ENCODE measurements around the gene DOCK4.

DOCK4 gene

DNA sequence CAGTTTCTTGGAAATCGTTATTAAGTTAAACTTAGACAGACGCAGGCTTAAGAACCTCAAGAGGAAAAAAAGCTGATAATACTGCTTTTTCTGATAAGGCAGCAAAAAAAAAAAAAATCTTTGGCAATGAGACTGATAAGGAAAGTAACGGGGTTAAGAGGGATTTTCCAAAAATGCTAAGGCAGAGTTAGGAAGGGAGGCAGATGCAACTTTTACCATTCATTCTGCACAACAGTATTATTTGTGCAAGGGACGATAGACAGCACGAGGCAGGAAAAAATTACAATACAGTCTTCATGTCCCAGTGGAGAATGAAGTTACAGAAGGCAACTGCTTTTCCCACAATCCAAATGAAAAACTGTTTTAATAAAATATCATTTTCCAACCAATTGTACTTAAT, 194.0 kb downstream of the DOCK4 start:
- DNase-seq (ENCODE audit: low read depth in 3 of 3), result no peak

DNA sequence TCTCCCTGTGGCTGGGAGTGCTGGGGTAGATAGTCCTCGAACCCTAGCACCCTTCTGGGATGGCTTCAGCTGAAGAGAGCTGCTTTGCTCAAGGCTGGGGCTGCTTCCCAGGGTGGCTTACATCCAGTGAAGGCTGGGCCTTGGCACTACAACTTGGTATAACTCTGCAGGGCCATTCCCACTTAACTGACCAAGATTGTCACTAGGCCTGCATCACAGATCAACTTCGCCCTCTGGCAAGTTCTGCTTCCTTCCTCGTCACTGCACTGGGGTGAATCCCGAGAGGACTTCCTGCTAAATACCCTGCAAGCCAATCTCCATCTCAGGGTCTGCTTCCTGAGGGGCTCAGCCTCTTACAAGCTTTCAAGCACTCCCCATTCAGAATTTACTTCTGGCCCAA, 195.2 kb downstream of the DOCK4 start:
- DNase-seq (ENCODE audit: low read depth in 3 of 3), result no peak

DNA sequence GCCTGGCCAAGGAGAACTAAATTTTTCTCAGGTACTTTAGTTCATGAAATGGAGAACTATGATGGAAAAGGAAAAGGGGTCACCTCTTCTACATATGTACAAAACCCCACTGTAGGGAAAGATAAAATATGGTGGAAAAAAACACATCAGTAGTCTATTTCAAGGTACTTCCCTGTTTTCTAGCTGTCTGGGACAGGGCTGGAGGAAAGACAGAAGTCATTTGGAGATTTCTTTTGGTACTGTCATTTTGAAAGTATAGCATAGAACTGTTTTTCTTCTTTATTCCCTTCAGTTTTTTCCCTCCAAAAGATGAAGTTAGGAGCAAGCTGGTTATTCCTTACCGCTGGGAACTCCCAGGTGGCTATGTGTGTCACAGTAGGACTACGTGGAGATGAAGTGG, 196.1 kb downstream of the DOCK4 start:
- DNase-seq (ENCODE audit: low read depth in 3 of 3), result no peak

DNA sequence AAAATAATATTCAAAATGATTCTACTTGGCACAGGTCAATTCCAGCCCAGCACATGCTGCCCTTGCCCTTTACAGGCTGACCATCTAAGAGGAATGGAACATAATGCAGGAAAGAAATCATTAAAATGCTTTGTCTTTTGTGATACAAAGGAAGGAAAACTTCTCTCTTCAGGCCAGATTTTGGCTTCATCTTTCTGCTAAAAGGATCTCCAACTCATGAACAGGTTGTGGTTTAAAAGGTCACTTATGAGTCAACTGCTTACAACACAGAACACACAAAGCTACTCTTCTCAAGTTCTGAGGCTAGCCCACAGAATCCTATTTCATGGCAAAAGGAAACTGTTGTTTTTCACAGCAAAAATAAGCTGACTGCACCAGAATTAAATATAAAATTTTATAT, 197.1 kb downstream of the DOCK4 start:
- no peak for DNase-seq (ENCODE audit: low read depth in 3 of 3)

DNA sequence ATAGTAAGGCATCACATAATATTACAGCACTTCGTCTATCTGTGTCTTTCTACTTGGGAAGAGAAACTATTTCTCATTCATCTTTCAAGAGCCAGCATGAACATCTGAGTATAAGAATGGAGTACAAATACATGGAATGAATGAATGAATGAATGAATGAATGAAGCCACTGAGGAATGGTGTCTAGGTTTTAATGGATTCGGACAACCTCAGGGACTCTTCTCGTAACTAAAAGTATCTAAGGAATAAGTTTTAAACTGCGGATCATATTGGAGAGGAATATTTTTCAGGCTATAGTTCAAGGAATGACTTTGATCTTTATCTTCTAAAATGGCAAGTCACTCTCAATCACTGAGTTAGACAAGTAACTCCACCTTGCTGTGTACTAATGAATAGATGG, 199.0 kb downstream of the DOCK4 start:
- DNase-seq (ENCODE audit: low read depth in 3 of 3), result no peak

DNA sequence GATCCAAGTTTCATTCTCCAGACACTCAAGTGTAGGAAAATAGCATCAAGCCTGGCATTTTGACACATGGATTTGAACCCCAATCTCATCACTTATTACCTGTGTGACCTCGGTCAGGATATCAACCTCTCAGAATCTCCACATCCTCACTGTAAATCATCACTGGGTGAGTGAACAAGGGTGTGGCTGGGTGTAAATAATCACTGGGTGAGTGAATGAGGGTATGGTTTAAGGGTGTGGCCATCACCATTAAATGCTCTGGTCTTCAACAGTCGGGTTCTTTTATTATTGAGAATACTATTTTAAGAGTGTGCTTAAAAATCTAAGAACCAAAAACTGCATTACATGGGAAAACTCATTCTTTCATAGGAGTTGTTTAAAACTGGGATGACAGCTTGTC, 200.1 kb downstream of the DOCK4 start:
- DNase-seq (ENCODE audit: low read depth in 3 of 3), result no peak

DNA sequence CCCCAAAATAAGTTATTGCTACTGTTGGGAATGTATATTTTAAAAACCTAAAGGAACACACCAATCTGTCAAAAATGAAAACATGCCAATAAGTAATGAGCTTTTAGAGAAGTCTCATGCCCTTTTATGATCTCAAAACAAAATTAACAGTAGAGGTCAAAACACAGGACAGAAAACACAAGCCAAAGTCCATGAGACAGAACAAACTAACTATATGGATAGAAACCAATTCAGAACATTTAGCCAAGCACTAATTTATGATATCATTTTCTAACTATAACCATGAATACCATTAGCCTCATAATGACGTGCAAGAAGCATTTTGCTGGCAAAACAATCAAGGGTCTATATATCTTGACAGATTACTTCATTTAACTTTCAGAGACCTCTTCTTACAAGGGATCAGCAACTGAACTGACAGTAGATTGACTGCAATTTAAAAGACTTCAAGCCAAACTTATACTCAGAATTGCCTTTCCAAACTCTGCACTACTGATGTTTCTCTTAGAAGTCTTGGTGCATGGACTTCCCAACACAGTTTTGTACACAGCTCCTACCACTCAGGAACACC, 200.9 kb downstream of the DOCK4 start:
- no peak for DNase-seq (ENCODE audit: low read depth in 3 of 3)

DNA sequence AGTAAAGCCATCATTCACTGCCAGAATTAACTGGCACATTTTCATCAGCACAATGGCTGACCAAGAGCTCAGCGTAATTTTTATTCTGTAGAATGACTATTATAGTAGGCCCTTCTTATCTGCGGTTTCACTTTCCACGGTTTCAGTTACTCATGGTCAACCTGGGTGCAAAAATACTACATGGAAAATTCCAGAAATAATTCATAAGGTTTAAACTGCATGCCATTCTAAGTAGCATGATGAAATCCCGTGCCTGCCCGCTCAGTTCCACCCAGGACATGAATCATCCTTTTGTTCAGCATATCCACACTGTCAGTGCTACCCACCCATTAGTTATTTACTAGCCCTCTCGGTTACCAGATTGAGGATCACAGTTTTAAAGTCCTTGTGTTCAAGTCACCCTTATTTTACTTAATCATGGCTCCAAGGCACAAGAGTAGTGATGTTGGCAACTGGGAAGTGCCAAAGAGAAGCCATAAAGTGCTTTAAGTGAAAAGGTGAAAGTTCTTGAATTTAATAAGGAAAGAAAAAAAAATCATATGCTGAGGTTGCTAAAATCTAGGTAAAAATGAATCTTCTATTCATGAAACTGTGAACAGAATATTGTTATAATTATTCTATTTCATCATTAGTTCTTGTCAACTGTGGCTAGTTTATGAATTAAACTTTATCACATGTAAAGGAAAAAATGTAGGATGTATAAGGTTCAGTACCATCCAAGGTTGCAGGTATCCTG, 204.9 kb downstream of the DOCK4 start:
- no peak for DNase-seq (ENCODE audit: low read depth in 3 of 3)

DNA sequence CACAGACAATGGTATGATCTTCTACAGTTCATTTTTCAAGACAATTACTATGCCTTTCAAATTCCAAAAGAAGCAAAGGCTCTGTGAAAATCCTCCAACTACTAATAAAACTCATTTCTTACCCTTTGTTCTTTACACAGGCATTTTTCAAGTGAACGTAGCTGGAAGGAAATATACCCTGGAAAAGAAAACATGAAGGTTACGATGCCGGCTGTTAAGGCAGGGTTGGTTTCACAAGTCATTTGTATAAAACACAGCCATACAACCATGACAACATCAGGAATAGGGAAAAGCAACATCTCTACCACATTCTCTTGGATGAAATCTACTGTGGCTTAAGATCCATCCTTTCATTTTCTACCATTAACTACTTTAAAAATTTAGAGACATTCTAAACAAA, 207.9 kb downstream of the DOCK4 start:
- no peak for DNase-seq (ENCODE audit: low read depth in 3 of 3)

DNA sequence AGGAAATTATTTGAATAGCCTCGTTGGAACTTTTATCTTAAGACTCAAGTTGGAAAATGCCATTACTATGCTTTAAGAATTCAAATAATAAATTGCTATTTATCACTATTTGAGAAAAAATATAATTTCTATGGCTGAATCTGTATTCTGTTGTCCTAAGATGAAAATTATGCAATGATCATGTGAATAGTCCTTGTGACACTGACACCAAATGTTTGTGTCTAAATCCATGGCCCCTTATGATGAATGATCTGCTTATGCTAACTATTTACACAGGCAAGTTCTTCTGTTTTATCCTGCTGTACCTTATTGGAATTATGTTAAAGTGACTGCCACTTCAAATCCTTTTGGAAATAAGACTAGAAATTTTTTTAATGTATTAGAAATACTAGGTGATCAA, 208.7 kb downstream of the DOCK4 start:
- DNase-seq (ENCODE audit: low read depth in 3 of 3), result no peak

DNA sequence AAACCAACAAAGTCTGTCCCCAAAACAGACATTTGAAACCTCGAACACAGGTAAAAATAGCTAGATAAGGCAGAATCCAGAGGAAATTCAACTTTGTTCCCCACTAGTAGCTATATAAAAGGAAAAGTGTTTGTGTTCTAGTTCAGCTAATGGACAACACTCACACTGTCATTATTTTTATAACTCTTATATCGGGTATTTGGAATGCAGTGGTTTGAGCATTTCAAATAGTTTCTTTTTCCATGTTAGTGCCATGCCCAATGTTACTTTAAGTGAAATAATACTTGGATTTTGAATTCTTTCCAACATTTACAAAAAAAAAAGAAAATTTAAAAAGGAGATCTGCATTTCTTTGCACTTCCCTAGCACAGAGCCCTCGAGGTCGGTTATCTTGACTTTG, 213.6 kb downstream of the DOCK4 start:
- no peak for DNase-seq (ENCODE audit: low read depth in 3 of 3)

DNA sequence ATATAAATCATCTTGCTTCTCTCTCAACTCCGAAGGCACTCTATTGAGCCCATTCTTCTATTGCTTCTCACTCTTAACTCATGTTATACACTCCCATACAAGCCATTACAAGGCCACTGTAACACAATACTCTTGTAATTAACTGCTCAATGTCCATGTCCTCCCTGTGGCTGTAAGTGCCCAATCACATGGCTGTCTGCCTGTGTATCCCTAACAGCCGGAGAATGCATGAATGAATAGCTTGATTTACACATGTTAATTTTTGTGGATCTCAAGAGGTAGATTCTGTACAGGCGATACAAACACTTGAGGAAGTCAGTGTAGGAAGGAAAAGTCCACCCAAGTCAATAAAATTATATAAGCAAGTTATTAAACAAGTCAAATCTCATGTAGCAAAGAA, 215.6 kb downstream of the DOCK4 start:
- DNase-seq (ENCODE audit: low read depth in 3 of 3), result no peak

DNA sequence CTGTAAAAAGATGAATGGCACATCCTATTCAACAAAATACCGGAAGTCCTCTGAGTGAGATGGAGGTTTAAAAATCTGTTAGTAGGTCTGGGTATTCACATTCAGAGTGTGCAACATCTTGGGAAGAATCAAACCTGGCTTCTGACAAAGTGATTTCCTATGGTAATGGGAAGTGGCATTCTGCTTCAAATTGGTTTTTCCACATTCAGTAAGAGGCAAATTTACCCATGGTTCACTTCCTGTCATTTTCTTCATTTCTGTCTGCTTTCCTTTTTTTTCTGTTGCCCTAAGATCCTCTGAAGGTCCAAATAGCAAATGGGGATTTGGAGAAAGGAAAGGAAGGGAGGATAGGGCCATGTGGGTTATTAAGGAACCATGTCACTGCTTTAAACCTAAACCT, 218.3 kb downstream of the DOCK4 start:
- no peak for DNase-seq (ENCODE audit: low read depth in 3 of 3)

DNA sequence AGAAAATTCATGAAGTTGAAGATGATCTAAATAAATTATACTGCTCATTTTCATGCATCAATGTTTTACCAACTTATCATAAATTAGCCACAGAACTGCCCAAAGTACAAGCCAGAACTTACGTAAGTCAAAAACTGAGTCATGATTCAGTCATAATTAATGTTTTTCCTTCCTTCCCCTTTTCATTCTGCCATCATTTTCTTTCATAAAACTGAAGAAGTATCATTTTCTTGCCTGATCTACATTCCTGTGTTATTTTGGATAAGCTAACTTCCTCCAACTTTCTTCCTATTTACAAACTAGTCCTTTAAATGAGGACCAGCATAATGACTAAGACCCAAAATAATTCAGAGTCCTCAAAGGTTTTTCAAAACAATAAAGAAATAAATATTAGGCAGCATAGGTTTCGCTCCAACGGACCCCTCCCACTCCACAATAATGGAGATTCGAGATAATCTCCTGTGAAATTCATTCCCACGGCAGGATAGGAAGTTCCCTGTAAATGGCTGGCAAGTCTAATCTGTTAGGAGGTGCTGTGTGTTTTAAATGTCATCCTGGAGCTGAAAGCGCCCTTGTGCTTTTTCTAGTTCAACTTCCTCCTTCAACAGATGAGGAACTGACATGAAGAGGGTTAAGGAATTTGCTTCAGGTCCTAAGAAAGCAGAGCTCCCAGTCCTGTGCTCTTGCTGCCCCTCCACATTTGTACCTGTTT, 218.9 kb downstream of the DOCK4 start:
- no peak for DNase-seq (ENCODE audit: low read depth in 3 of 3)

DNA sequence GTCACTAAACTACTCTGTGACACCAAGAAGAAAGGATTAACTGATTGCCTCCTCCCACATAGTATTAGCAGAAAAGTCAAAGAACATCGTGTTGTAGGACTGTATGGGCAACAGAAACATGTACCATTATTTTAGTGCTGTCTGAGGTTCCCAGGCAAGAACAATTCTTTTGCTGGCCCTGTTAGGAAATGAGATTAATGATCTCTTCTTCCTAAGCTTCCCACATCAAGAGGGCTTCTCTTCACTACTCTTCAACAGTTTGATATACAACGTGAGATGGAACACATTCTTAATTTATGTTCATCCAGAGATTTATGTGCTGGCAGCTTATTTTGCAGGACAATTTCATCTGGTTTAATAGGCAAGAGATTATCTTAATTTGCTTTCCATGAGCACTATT, 219.6 kb downstream of the DOCK4 start:
- DNase-seq (ENCODE audit: low read depth in 3 of 3), result no peak

DNA sequence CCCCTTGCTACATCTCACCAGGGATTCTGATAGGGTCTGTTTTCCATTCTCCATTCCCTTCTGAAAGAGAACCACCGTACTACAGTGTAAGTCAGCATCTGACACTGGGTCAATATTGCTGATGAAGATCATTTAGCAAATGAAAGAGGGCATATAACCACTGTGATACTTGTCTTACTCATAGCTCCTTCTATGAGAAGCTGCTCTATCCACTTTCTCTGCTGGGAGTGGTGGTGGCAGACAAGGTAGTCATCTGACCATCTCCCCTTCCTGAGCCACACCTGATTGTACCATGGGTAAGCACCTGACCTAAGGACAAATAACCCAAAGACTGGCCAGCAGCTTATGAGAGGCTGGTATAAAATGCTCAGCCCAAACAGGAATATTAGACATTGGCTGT, 220.4 kb downstream of the DOCK4 start:
- DNase-seq (ENCODE audit: low read depth in 3 of 3), result no peak

DNA sequence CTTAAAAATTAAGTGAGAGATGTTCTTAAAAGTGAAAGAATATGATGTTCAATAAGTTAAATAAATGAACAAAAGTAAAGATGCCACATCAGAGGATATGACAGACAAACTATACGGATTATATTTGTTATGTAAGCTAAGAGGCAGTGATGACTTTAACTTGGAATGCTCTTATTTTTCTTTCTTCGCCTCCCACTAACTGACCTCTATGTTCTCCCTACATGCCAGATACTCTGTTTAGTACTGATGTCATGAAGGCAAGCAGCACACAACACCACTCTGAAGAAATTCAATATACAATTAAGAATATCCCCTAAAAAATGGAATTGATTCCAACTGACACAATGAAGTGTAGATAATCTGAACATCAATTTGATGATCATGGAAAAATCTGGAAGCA, 223.4 kb downstream of the DOCK4 start:
- no peak for DNase-seq (ENCODE audit: low read depth in 3 of 3)

DNA sequence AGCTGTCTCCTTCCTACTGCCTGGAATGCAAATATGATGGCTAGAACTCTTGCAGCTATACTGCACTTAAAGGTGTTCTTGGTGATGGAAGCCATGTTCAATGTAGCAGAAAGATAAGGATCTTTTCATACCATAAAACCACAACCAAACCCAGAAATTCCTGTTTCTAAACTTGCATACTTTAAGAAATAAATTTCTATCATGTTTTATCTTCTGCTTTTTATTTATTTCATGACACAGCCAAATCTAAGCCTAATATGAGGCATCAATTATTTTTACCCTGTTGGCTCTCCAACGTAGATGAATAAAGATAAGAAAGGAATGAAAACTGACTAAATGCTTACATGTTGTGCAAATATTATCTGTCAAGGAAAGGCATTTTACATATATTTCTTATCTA, 224.1 kb downstream of the DOCK4 start:
- DNase-seq (ENCODE audit: low read depth in 3 of 3), result no peak

DNA sequence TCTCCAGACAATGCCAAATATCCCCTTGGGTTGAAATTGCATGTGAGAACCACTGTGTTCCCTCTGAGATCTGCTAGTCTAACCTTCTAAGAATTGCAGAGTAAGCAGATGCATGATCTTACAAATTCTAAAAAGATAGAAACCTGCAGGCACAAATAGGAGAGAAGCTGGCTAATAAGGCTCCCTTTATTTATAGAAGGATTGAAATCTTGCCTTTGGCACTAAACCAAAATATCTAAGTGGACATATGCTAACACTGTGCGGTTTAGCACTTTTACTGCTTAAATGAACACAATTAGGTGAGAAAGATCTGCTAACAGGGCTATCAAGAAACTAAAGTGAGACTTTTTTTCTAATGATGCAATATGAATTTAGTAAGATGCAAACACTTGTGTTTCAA, 225.5 kb downstream of the DOCK4 start:
- no peak for DNase-seq (ENCODE audit: low read depth in 3 of 3)

DNA sequence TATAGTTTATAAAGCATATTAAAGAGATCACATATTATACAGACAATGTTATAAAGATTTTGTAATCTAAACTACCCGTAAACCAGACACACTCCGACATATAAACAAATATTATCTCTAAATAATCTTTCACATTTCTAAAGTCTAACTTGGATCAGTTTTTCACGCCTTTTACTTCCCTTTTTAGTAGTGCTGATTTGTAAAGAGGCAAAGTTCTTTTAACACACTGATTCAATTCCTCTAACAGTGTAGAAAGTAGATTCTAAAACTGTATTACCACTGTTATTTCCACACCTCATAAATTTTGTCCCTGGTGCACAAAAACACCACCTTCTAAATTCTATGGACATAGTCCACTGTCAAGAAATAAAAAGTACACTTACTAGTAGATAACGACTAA, 230.9 kb downstream of the DOCK4 start:
- DNase-seq (ENCODE audit: low read depth in 3 of 3), result no peak

DNA sequence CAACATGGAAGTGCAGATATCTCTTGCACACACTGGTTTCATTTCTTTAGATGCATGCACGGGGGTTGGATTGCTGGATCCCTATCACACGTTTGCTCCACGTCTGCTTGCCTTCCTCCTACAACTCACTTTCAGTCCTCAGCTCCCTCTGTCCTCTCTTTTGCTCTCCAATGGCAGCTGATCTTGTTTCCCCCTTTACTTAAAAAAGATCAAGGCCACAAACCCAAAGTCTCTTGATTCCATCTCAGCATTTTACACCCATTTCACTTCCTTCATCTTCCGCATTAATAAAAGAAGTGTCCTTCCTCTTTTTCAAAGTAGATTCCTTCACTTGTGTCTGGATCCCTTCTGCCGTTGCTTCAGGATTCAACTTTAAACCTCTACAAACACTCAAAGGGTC, 245.2 kb downstream of the DOCK4 start:
- no peak for DNase-seq (ENCODE audit: low read depth in 3 of 3)

DNA sequence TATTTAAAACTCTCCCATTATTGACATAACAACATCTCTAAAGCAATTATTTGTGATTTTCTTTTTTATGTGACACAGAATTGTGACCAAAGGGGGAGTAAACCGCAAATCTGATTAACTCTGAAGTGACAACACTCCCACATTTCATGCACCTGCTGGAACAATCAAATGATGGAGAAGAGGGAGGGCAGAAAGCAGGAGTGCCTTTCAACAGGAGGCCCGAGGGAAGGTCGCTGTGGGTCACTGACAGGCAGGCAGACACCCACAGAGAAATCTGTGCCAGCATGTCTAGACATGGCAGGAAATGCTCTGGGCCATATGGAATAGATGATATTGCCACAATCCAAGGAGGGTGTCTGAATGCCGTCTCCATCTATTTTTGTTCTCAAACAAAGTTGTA, 247.3 kb downstream of the DOCK4 start:
- no peak for DNase-seq (ENCODE audit: low read depth in 3 of 3)

DNA sequence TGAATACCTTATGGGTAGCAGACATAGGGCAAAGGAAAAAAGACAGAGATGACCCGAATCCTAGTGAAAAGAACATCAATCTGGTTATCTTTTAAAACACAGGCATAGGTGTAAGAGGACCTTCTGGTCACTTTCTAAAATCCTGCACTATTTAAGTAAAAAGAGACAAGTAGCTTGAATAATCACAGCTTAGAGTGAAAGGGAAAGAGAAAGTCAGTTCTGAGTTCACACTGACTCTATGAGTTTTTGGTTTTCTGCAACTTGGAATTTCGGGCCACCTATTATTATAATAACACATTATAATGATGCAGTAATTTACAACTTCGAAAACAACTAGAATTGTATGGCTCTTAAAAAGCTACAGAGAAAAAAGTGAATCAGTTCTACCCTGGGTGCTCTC, 247.8 kb downstream of the DOCK4 start:
- DNase-seq (ENCODE audit: low read depth in 3 of 3), result no peak

All from stimulated activated CD4-positive, alpha-beta T cell treated with anti-CD3 and anti-CD28 coated beads, TNF-alpha, amount 100 ng/mL, for 24 hours (primary cell).